Stomach (tissue), 4 donors: ENCODE results near the gene MCC.

Experiments used
- CTCF ChIP-seq, 7 experiments: fragments of 450-650 bp in 4 of 7; fragments of 200-600 bp in 3 of 7; sonication (generic) in 3 of 7; IDR thresholded peaks; one replicate each; pipeline ENCODE4 v1.5.1; 2016 to 2019; ENCODE audit warnings: antibody characterized with exemption in 7 of 7, control low read depth in 2 of 7, mild to moderate bottlenecking in 1 of 7
- POLR2AphosphoS5 ChIP-seq, 3 donors: sonication (generic); formaldehyde crosslinking; IDR thresholded peaks; one replicate each; pipeline ENCODE4 v1.6.1; 2016; ENCODE audit warnings: antibody characterized with exemption in 3 of 3

- TF ChIP-seq POLR2AphosphoS5 (IDR thresholded peaks at IDR 0.05): no peak
- no peak for TF ChIP-seq CTCF (IDR thresholded peaks at IDR 0.05)
These were observed 278.8 kb downstream of the MCC start for GRCh38 chr5:113209498-113209897.
